NT2/D1 (cell line): ENCODE results near the gene GPR39.

Experiments used
- SUZ12 ChIP-seq: IDR thresholded peaks from 2 replicates; pipeline ENCODE4 v1.6.1; 2011; ENCODE audit not compliant: insufficient read length, insufficient read depth; ENCODE audit errors: extremely low read depth
- YY1 ChIP-seq: IDR thresholded peaks from 2 replicates; pipeline ENCODE4 v1.6.1; 2011; ENCODE audit not compliant: insufficient read length, insufficient read depth
- ZNF274 ChIP-seq: IDR thresholded peaks from 2 replicates; pipeline ENCODE4 v1.6.1; 2011; ENCODE audit warnings: mild to moderate bottlenecking, low read depth, low read length

DNA sequence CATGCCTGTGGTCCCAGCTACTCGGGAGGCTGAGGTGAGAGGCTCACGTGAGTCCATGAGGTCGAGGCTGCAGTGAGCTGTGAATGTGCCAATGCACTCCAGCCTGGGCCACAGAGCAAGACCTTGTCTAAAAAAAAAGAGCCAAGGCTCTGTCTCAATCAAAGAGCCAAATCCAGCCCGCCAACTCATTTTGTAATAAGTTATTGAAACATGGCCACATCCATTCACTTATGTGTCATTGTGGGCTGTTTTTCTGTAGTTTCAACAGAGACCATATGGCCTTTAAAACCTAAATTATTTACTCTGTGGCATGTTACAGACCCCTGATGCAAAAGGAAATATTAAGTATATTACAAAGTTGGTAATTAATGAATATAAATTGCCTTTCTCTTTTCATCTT is 60.8 kb downstream of the GPR39 start:
- TF ChIP-seq YY1 (no peak), SUZ12 (no peak), ZNF274 (no peak)
